Epithelial cell of esophagus (primary cell): ENCODE results near the gene PLXNA4.

Source experiments
- DNase-seq: peaks from one replicate; pipeline ENCODE4 v3.0.0; 2010; ENCODE audit warnings: low read depth
- H3K4me3 ChIP-seq: 2 replicates; pipeline ENCODE4 v1.5.1; 2011; ENCODE audit warnings: mild to moderate bottlenecking, low read length, control low read depth
- CTCF ChIP-seq: IDR thresholded peaks from 2 replicates; pipeline ENCODE4 v1.5.1; 2011; ENCODE audit warnings: low read depth, mild to moderate bottlenecking, low read length, control low read depth, inconsistent platforms; ENCODE audit not compliant: insufficient read depth; ENCODE audit errors: missing control alignments

Gene PLXNA4

DNA sequence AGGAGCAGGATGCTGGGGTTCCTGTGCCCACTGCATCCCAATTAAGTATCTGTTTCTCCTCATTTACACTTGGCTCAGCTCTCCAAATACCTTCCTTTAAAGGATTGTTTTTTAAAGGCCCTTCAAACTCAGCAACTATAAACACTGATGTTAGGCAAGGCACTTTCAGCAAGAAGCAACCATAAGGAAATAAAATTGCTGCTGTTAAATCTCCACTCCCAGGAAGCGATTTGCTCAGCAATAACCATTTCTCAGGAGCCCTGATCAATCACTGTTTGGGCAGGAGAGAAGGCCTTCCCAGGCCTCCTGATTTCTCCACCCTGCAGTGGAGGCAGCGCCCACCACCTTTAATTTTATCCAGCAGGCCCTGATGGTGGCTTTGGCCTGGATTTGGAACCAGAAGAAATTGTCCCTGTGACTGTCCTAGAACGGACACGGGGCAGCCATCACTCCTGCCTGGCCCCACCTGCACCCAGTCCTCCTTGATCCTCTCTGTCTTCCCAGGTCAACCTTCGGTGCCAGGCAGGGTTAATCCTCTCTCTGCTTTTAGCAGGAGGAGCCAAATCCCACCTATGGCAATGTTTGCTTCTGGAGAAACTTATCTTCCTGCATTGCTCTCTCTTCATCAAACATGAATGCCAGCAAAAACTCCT is 199.8 kb downstream of the PLXNA4 start:
- no peak for TF ChIP-seq CTCF
- no peak for DNase-seq
- H3K4me3 ChIP-seq: no peak overlapping the region

GRCh38 chr7:132373879-132374278 is 202.4 kb downstream of the PLXNA4 start:
- no peak for TF ChIP-seq CTCF
- no peak for DNase-seq
- no peak overlapping the region for H3K4me3 ChIP-seq

GRCh38 chr7:132373041-132373440 is 203.2 kb downstream of the PLXNA4 start:
- no peak for TF ChIP-seq CTCF
- no peak overlapping the region for H3K4me3 ChIP-seq
- DNase-seq: no peak

GRCh38 chr7:132371948-132372347 is 204.3 kb downstream of the PLXNA4 start:
- TF ChIP-seq CTCF: no peak
- no peak overlapping the region for H3K4me3 ChIP-seq
- no peak for DNase-seq

GRCh38 chr7:132368246-132368900 is 207.9 kb downstream of the PLXNA4 start:
- no peak overlapping the region for H3K4me3 ChIP-seq
- TF ChIP-seq CTCF: no peak
- no peak for DNase-seq

- TF ChIP-seq CTCF: no peak
- DNase-seq: no peak
- H3K4me3 ChIP-seq: no peak overlapping the region
Observed at GRCh38 chr7:132367795-132368194, 208.5 kb downstream of the PLXNA4 start.

DNA sequence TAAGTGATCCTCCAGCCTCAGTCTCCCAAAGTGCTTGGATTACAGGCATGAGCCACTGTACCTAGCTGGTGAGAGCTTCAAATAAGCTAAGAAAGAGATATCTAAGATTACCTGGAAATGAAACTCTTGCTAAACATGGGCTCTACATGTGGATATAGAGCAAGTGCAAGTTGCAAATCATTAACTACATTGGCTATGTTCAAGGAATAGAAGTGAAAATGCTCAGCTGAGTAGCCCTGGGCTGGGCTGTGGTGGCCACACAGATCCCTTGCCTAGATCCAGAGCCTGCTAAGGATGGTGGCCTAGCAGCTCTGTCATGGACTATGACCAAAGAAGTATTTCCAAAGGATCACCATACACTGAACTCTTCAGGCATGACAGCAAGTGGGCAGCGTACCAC is 209.3 kb downstream of the PLXNA4 start:
- no peak for TF ChIP-seq CTCF
- DNase-seq: no peak
- H3K4me3 ChIP-seq: no peak overlapping the region
